Choroid plexus epithelial cell (primary cell): ENCODE data around the gene TBX19.
"Not testable (repeated sequence)": the region's sequence is repeated elsewhere in the genome, so short reads cannot be mapped to it uniquely, and the experiment has no call there.

ENCODE experiments used
- DNase-seq: peaks from one replicate; pipeline ENCODE4 v3.0.0-alpha.2; 2010; ENCODE audit warnings: low read depth
- H3K4me3 ChIP-seq: 2 replicates; pipeline ENCODE4 v1.5.1; 2011; ENCODE audit warnings: low read depth, mild to moderate bottlenecking, control low read depth, low read length, moderate library complexity
- CTCF ChIP-seq: conservative IDR thresholded peaks from 2 replicates; pipeline ENCODE4 v1.5.1; 2011; ENCODE audit warnings: low read depth, mild to moderate bottlenecking, control low read depth, inconsistent platforms, low read length, moderate library complexity

TBX19 gene

DNA sequence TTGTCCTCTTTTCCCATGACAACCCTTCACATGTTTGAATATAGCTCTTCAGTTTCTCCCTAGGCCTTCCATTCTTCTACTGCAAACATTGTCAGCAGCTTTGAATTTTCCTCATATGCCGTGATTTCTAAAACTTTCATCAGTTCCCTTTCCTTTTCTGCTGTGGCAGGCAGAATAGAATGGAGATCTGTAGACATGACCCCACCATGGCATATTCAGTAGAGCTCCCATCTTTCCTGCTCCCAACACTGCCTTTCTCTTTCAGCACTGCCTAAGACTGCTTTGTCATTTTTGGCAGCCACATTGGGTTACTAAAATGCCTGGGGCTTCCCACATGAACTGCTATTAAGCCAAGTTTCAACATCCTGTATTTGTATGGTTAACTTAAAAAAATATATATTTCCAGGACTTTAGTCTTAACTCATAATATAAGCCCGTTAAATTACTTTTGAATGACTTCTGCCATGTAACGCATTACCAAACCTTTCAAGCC, 60.9 kb downstream of the TBX19 start:
- no peak overlapping the region for H3K4me3 ChIP-seq
- DNase-seq, result peak; percentile 46
- TF ChIP-seq CTCF, result no peak

DNA sequence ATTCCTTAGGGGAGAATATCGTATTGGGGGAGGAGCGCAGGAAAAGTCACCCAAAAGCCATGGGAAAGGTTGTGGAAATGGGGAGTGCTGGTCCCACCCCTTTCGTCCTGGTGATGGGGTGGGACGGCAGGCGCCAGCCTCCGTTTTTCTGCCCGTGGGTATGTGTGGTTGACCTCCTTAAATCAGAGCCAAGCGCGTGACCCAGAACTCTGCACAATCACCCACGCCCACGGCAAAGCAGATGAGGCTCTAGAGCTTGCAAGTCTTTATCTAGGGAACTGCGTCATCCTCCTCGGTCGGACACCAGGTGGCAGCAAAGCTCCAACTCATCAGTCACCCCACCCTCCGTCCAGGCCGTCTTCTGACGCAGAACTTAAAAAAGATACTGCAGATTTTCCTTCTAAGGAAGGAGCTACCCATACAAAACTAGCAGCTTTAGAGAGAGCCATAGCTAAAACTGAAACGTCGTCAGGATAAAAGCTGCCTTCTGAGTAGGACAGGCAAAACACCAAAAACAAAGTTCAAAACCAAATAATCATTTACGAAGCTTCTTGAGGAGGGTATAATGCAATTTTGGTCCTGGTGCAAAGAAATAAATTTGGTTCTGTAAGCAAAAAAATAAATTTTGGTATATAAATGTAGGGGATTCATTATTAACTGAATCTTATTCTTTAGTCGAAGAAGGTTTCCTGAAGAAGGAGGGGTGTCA, 62.0 kb downstream of the TBX19 start:
- peak; percentile 86 for TF ChIP-seq CTCF
- DNase-seq, result peak; percentile 96
- H3K4me3 ChIP-seq, result peak overlapping the region; percentile 38

- peak; percentile 47 for TF ChIP-seq CTCF
- DNase-seq, result no peak
- no peak overlapping the region for H3K4me3 ChIP-seq
These were observed 62.9 kb downstream of the TBX19 start for GRCh38 chr1:168343566-168343965.

- no peak for DNase-seq
- no peak overlapping the region for H3K4me3 ChIP-seq
- TF ChIP-seq CTCF, result no peak
These were observed 63.8 kb downstream of the TBX19 start for GRCh38 chr1:168344517-168344916.

DNA sequence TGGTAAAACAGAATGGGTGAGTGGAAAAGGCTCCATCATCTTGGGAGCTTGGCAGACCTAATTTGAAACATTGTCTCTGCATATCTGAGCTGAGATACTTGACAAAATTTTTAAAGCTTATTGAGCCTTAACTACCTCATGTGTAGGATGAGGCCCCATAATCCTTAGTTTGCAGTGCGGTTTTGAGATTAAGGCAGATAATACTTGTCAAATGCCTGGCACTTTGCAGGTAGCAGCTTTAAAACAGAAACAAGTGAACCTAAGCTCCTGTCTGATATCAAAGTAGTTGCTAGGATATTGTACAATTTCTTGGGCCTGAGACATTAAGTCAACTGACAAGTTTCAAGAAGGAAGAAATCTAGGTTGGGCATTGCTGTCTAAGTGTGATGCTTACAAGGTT, 65.3 kb downstream of the TBX19 start:
- no peak for DNase-seq
- H3K4me3 ChIP-seq, result no peak overlapping the region
- TF ChIP-seq CTCF, result no peak

DNA sequence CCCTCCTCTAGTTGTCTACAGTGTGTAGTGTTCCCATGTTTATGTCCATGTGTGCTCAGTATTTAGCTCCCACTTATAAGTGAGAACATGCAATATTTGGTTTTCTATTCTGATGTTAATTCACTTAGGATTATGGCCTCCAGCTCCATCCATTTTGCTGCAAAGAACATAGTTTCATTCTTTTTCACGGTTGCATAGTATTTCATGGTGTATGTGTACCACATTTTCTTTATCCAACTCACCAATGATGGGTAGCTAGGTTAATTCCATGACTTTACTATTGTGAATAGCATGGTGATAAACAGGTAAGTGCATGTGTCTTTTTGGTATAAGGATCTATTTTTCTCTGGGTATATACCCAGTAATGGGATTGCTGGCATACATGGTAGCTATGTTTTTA, 67.0 kb downstream of the TBX19 start:
- no peak overlapping the region for H3K4me3 ChIP-seq
- DNase-seq, result no peak
- no peak for TF ChIP-seq CTCF

GRCh38 chr1:168348146-168348709, 67.6 kb downstream of the TBX19 start:
- no peak for TF ChIP-seq CTCF
- H3K4me3 ChIP-seq, result peak overlapping the region; percentile 43
- DNase-seq, result peak; percentile 37

DNA sequence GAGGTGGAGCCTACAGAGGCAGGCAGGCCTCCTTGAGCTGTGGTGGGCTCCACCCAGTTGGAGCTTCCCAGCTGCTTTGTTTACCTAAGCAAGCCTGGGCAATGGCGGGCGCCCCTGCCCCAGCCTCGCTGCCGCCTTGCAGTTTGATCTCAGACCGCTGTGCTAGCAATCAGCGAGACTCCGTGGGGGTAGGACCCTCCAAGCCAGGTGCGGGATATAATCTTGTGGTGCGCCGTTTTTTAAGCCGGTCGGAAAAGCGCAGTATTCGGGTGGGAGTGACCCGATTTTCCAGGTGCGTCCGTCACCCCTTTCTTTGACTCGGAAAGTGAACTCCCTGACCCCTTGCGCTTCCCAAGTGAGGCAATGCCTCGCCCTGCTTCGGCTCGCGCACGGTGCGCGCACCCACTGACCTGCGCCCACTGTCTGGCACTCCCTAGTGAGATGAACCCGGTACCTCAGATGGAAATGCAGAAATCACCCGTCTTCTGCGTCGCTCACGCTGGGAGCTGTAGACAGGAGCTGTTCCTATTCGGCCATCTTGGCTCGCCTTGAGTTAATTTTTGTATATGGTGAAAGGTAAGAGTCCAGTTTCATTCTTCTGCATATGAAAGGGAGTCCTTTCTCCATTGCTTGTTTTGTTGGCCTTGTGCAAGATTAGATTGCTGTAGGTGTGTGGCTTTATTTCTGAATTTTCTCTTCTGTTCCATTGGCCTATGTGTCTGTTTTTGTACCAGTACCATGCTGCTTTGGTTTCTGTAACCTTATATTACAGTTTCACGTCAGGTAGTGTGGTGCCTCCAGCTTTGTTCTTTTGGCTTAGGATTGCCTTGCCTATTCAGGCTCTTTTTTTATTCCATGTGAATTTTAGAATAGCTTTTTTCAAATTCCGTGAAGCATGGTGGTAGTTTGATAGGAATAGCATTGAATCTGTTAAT, 73.9 kb downstream of the TBX19 start:
- not testable (repeated sequence) for DNase-seq, H3K4me3 ChIP-seq
